ENCODE results near the gene ZBTB21.

ZBTB21 gene

GRCh38 chr21:42009831-42010506, at the start of gene ZBTB21:
Gene ZBTB21 (minus strand): TSS chr21:42010360. CDS start chr21:41994095, 16,265 bp downstream.
- no peak for TF ChIP-seq JUND (IDR thresholded peaks at IDR 0.05; ENCODE audit: low read depth)
- in situ Hi-C loops (cut with HindIII; ENCODE audit: low pct_unique_long_range_greater_than_20kb, low sequenced_read_pairs) = no loop called here
- peak; percentile 95 to 99 for DNase-seq (ENCODE audit: low read depth in 1 of 2, low spot score in 1 of 2)

- no peak for DNase-seq (ENCODE audit: low read depth in 1 of 2, low spot score in 1 of 2)
- in situ Hi-C loops (cut with HindIII; ENCODE audit: low pct_unique_long_range_greater_than_20kb, low sequenced_read_pairs) = no loop called here
- no peak for TF ChIP-seq JUND (IDR thresholded peaks at IDR 0.05; ENCODE audit: low read depth)
Observed at GRCh38 chr21:42059721-42060120, 49.6 kb upstream of the ZBTB21 start.

GRCh38 chr21:42059141-42059540, 49.0 kb upstream of the ZBTB21 start:
- in situ Hi-C loops (cut with HindIII; ENCODE audit: low pct_unique_long_range_greater_than_20kb, low sequenced_read_pairs) = no loop called here
- no peak for TF ChIP-seq JUND (IDR thresholded peaks at IDR 0.05; ENCODE audit: low read depth)

DNA sequence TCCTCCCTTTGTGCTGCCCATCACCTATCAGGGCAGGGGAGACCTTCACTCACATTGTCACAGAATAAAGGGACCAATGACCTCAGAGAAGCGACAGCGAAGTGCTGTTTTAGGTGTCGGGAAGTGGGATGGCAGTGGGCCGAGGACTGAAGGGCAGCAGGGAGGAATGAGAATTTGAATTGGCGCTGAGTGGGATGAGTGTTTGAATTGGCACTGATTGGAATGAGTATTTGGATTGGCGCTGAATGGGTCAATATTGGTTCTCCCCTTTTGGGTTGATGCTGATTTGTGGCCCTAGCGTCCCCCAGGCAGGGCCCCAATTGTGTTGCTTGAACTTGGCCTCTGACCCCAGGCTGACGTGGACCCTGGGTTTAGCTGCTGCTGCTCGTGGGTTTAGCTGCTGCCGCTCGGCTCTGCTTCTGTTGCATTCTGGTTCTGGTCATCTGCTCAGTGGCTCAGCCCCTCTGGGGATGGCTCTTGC, 48.5 kb upstream of the ZBTB21 start:
- in situ Hi-C loops (cut with HindIII; ENCODE audit: low pct_unique_long_range_greater_than_20kb, low sequenced_read_pairs) = no loop called here
- DNase-seq (ENCODE audit: low read depth in 1 of 2, low spot score in 1 of 2) = peak in 1 of 2 experiments; percentile 54
- no peak for TF ChIP-seq JUND (IDR thresholded peaks at IDR 0.05; ENCODE audit: low read depth)

More at GRCh38 chr21:42059141-42059540, 49.0 kb upstream of the ZBTB21 start:
- no peak for DNase-seq (ENCODE audit: low read depth in 1 of 2, low spot score in 1 of 2)

GRCh38 chr21:42057851-42058437, 47.8 kb upstream of the ZBTB21 start:
- TF ChIP-seq JUND (IDR thresholded peaks at IDR 0.05; ENCODE audit: low read depth) = no peak
- in situ Hi-C loops (cut with HindIII; ENCODE audit: low pct_unique_long_range_greater_than_20kb, low sequenced_read_pairs) = no loop called here
- no peak for DNase-seq (ENCODE audit: low read depth in 1 of 2, low spot score in 1 of 2)

DNA sequence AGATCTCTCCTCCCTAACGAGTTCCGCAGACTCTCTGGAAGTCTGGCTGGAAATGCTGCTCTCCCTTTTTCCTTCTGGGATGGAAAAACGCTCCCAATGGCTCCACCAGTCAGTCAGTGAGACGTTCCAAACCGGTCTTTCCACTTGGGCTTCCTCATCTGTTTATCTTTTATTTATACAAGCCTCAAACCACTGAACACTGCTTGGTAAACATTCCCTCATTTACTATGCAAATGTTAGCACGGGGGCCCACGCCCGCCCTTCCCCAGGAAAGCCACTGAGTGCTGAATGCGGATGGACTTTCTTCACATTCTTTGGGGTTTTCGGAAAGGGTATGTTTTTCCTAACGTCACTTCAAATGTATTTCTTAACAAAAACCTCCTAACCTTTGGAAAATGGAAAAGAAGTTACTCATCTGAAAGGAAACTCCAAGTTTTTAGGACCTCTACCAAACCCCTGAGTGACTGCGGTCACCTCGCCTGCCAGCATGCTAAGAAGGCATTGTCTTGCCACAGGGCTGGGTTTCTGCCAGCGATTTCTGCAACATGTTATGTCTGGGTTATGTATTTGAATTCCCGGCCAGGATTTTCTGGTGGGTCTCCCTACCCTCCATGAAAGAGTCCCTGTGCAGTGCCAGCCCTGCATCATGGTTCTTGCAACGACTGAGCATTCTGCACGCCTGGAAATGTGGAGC, 47.0 kb upstream of the ZBTB21 start:
- in situ Hi-C loops (cut with HindIII; ENCODE audit: low pct_unique_long_range_greater_than_20kb, low sequenced_read_pairs) = no loop called here
- DNase-seq (ENCODE audit: low read depth in 1 of 2, low spot score in 1 of 2) = peak; percentile 79 to 96
- TF ChIP-seq JUND (IDR thresholded peaks at IDR 0.05; ENCODE audit: low read depth) = peak; percentile 74; the same call in 1 of the 2 replicates

DNA sequence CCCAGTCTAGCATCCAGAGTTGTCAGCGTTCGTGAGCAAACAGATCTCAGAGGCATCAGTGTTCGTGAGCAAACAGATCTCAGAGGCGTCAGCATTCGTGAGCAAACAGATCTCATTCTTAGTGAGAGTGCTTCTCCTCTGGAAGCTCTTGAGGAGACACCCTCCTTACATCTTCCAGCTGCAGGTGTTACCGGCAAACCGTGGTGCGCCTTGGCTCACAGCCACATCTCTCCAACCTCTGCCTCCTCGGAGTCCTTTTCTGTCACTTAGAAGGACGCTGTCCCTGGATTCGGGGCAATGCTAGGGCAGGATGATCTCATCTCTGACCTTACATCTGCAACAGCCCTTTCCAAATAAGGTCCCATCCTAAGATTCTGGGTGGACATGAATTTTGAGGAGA, 46.3 kb upstream of the ZBTB21 start:
- TF ChIP-seq JUND (IDR thresholded peaks at IDR 0.05; ENCODE audit: low read depth) = no peak
- in situ Hi-C loops (cut with HindIII; ENCODE audit: low pct_unique_long_range_greater_than_20kb, low sequenced_read_pairs) = no loop called here
- DNase-seq (ENCODE audit: low read depth in 1 of 2, low spot score in 1 of 2) = peak in 1 of 2 experiments; percentile 42

DNA sequence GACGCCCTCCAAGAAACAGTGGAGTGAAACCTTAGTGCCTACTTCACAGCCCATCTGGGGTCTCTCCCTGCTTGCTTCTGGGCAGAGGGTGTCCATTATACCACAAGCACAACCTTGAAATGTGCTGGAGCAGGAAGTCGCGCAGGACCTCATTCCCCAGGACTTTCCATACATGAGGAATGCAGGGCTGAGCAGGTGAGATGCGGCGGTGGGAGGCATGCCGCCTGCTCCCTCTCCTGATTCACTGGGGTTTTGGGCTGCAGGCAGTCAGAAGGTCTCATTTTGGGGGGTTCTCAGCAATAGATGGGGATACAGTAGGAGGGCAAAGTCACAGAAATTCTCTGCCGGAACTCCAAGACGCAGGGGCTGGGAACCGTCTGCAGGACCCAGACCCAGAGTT, 45.3 kb upstream of the ZBTB21 start:
- DNase-seq (ENCODE audit: low read depth in 1 of 2, low spot score in 1 of 2) = no peak
- in situ Hi-C loops (cut with HindIII; ENCODE audit: low pct_unique_long_range_greater_than_20kb, low sequenced_read_pairs) = no loop called here

DNA sequence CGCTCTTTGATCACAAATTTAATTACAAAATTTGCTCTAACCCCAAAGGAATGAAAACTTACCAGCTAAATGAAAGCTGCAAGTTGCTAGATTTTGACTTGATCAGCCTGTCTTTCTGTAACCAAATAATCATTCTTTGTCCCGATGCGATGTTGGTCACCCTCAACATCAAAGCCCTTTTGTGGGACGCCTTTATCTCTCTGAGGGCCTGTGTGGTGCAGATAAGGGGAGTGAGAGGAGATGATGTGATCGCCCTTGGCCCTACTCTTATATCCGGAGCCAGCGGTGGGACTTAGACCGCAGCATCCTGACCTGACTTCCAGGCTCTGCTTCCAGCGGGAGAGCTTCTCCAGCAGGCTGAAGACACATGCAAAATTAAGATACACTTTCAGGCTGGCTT, 41.6 kb upstream of the ZBTB21 start:
- no peak for DNase-seq (ENCODE audit: low read depth in 1 of 2, low spot score in 1 of 2)
- in situ Hi-C loops (cut with HindIII; ENCODE audit: low pct_unique_long_range_greater_than_20kb, low sequenced_read_pairs) = no loop called here
- no peak for TF ChIP-seq JUND (IDR thresholded peaks at IDR 0.05; ENCODE audit: low read depth)

More for the DNA sequence above, 45.3 kb upstream of the ZBTB21 start:
- TF ChIP-seq JUND (IDR thresholded peaks at IDR 0.05; ENCODE audit: low read depth) = no peak

GRCh38 chr21:42049578-42050430, 39.6 kb upstream of the ZBTB21 start:
- DNase-seq (ENCODE audit: low read depth in 1 of 2, low spot score in 1 of 2) = no peak
- in situ Hi-C loops (cut with HindIII; ENCODE audit: low pct_unique_long_range_greater_than_20kb, low sequenced_read_pairs) = no loop called here
- no peak for TF ChIP-seq JUND (IDR thresholded peaks at IDR 0.05; ENCODE audit: low read depth)

GRCh38 chr21:42048870-42049577, 38.9 kb upstream of the ZBTB21 start:
- TF ChIP-seq JUND (IDR thresholded peaks at IDR 0.05; ENCODE audit: low read depth) = no peak
- no peak for DNase-seq (ENCODE audit: low read depth in 1 of 2, low spot score in 1 of 2)
- in situ Hi-C loops (cut with HindIII; ENCODE audit: low pct_unique_long_range_greater_than_20kb, low sequenced_read_pairs) = no loop called here

All from T47D (cell line).